SK-N-SH treated with all-trans-retinoic acid at 6 μM for 48 hours (cell line): ENCODE data around the gene TMEM132C.

Source experiments
- ATAC-seq: fragments of 200-7000 bp; cut with Tn5 transposase; 3 replicates; pipeline ENCODE4 v1.9.1; 2020; ENCODE audit warnings: mild to moderate bottlenecking, moderate library complexity
- ARNTL ChIP-seq: fragments of 450-650 bp; formaldehyde crosslinking; IDR thresholded peaks from 2 replicates; pipeline ENCODE4 v1.5.0; 2020; ENCODE audit warnings: low read depth, mild to moderate bottlenecking, moderate library complexity, borderline replicate concordance
- CREB5 ChIP-seq: fragments of 250-450 bp; sonication (Bioruptor Pico); IDR thresholded peaks from 2 replicates; pipeline ENCODE4 v1.5.1; 2020; ENCODE audit warnings: low read depth, mild to moderate bottlenecking, moderate library complexity
- CSDC2 ChIP-seq: fragments of 250-450 bp; sonication (Bioruptor Pico); IDR thresholded peaks from 2 replicates; pipeline ENCODE4 v1.5.0; 2020; ENCODE audit warnings: mild to moderate bottlenecking, moderate library complexity
- CSRNP3 ChIP-seq: fragments of 250-450 bp; sonication (Bioruptor Pico); IDR thresholded peaks from 2 replicates; pipeline ENCODE4 v1.5.1; 2021; ENCODE audit warnings: mild to moderate bottlenecking, moderate library complexity
- ESRRG ChIP-seq: fragments of 250-450 bp; sonication (Bioruptor Pico); IDR thresholded peaks from 2 replicates; pipeline ENCODE4 v1.6.1; 2021; ENCODE audit warnings: mild to moderate bottlenecking
- GLIS3 ChIP-seq: fragments of 250-450 bp; sonication (Bioruptor Pico); IDR thresholded peaks from 2 replicates; pipeline ENCODE4 v1.5.0; 2020; ENCODE audit warnings: mild to moderate bottlenecking, moderate library complexity
- PATZ1 ChIP-seq: fragments of 250-450 bp; sonication (Bioruptor Pico); IDR thresholded peaks from 2 replicates; pipeline ENCODE4 v1.8.0; 2020; ENCODE audit warnings: mild to moderate bottlenecking, moderate library complexity, borderline replicate concordance
- POU6F1 ChIP-seq: fragments of 250-450 bp; sonication (Bioruptor Pico); IDR thresholded peaks from 2 replicates; pipeline ENCODE4 v1.8.0; 2021; ENCODE audit warnings: low read depth, mild to moderate bottlenecking, moderate library complexity, borderline replicate concordance
- PPARA ChIP-seq: fragments of 250-450 bp; sonication (Bioruptor Pico); IDR thresholded peaks from 2 replicates; pipeline ENCODE4 v1.5.0; 2020; ENCODE audit warnings: mild to moderate bottlenecking, borderline replicate concordance
- RARB ChIP-seq: fragments of 250-450 bp; sonication (Bioruptor Pico); IDR thresholded peaks from 2 replicates; pipeline ENCODE4 v1.8.0; 2021; ENCODE audit warnings: mild to moderate bottlenecking, moderate library complexity
- SNAI2 ChIP-seq: fragments of 250-450 bp; sonication (Bioruptor Pico); IDR thresholded peaks from 2 replicates; pipeline ENCODE4 v1.5.0; 2020; ENCODE audit warnings: mild to moderate bottlenecking, moderate library complexity
- TCF4 ChIP-seq: fragments of 250-450 bp; sonication (Bioruptor Pico); IDR thresholded peaks from 2 replicates; pipeline ENCODE4 v1.8.0; 2021; ENCODE audit warnings: mild to moderate bottlenecking, moderate library complexity, borderline replicate concordance
- TOX ChIP-seq: fragments of 250-450 bp; sonication (Bioruptor Pico); IDR thresholded peaks from 2 replicates; pipeline ENCODE4 v1.8.0; 2021; ENCODE audit warnings: mild to moderate bottlenecking, moderate library complexity, borderline replicate concordance
- TSHZ2 ChIP-seq: fragments of 250-450 bp; sonication (Bioruptor Pico); IDR thresholded peaks from 2 replicates; pipeline ENCODE4 v1.5.0; 2020; ENCODE audit warnings: mild to moderate bottlenecking, moderate library complexity
- ZC3H10 ChIP-seq: fragments of 250-450 bp; sonication (Bioruptor Pico); IDR thresholded peaks from 2 replicates; pipeline ENCODE4 v1.5.1; 2021; ENCODE audit warnings: mild to moderate bottlenecking, moderate library complexity
- ZNF70 ChIP-seq: fragments of 450-650 bp; formaldehyde crosslinking; IDR thresholded peaks from 2 replicates; pipeline ENCODE4 v1.5.0; 2020; ENCODE audit warnings: mild to moderate bottlenecking, moderate library complexity
- ZNF8 ChIP-seq: fragments of 450-650 bp; formaldehyde crosslinking; IDR thresholded peaks from 2 replicates; pipeline ENCODE4 v1.5.0; 2020; ENCODE audit warnings: mild to moderate bottlenecking, moderate library complexity

TMEM132C gene

GRCh38 chr12:128458301-128458974 lies 191.5 kb downstream of the TMEM132C start:
- TF ChIP-seq ZNF70 (CRISPR knock-in tag): no peak
- no peak for TF ChIP-seq CREB5 (CRISPR knock-in tag)
- TF ChIP-seq TCF4 (CRISPR knock-in tag): no peak
- TF ChIP-seq POU6F1 (CRISPR knock-in tag): no peak
- no peak for ATAC-seq

- no peak for TF ChIP-seq TSHZ2 (CRISPR knock-in tag)
- TF ChIP-seq CREB5 (CRISPR knock-in tag): no peak
- TF ChIP-seq CSRNP3: no peak
- no peak for TF ChIP-seq ZNF70 (CRISPR knock-in tag)
- TF ChIP-seq SNAI2 (CRISPR knock-in tag): no peak
- TF ChIP-seq TOX (CRISPR knock-in tag): no peak
- no peak for TF ChIP-seq GLIS3 (CRISPR knock-in tag)
- TF ChIP-seq ZNF8 (CRISPR knock-in tag): no peak
- no peak for TF ChIP-seq ESRRG
- TF ChIP-seq CSDC2 (CRISPR knock-in tag): no peak
- TF ChIP-seq ARNTL: no peak
- no peak for TF ChIP-seq PATZ1 (CRISPR knock-in tag)
- no peak for ATAC-seq
Observed at GRCh38 chr12:128459067-128459466, 192.1 kb downstream of the TMEM132C start.

- TF ChIP-seq ARNTL: no peak
- TF ChIP-seq CSDC2 (CRISPR knock-in tag): no peak
- no peak for TF ChIP-seq TOX (CRISPR knock-in tag)
- no peak for TF ChIP-seq ZC3H10 (CRISPR knock-in tag)
- no peak for TF ChIP-seq RARB (CRISPR knock-in tag)
- no peak for TF ChIP-seq PPARA (CRISPR knock-in tag)
- TF ChIP-seq ESRRG: no peak
- no peak for TF ChIP-seq ZNF70 (CRISPR knock-in tag)
- no peak for TF ChIP-seq POU6F1 (CRISPR knock-in tag)
- TF ChIP-seq ZNF8 (CRISPR knock-in tag): no peak
- no peak for ATAC-seq
Observed at GRCh38 chr12:128463881-128464280, 196.9 kb downstream of the TMEM132C start.
